CD4-positive, alpha-beta T cell treated with Interleukin-4 for 1 hour (primary cell): ENCODE data around the gene WDR45B.
A peak's percentile ranks its signal among the peaks of the same experiment; 100 is the strongest.

Experiments used
- DNase-seq, 2 donors: peaks; one replicate each; pipeline ENCODE4 v3.0.0-alpha.2; 2020 to 2022

The WDR45B gene

DNA sequence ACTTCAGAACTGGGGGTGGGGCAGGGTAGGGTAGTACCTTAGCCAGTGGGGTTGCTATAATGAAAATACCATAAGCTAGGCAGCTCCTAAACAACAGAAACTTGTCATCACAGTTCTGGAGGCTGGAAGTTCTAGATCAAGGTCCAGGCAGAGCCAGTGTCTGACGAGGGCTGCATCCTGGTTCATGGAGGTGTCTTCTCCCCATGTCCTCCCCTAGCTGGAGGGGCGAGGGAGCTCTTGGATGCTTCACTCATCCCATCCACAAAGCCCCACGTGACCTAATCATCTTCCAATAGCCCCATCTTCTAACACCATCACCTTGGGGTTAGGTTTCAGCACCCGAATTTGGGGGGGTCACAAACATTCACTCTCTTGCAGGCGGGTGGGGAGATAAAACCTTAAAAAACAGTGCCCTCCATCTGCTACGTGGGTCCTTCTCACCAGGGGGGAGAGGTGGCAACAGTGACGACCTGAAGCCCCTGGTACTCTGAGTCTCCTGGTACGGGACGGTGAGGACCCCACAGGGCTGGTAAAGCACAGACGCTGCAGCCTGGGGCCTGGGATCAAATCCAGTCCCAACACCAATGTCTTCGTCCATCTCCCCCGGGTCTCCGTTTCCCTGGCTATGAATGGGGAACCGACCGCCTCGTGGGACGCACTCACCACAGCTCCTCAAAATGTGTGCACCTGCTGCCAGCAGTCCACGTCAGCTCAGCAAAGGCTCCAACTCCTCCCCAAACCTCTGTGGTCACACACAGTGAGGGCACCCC, 27.4 kb upstream of the WDR45B start:
- DNase-seq, result no peak

- DNase-seq, result no peak
These were observed 26.6 kb upstream of the WDR45B start for GRCh38 chr17:82674656-82675475.

- DNase-seq, result no peak
These were observed 22.6 kb upstream of the WDR45B start for GRCh38 chr17:82670661-82671450.

DNA sequence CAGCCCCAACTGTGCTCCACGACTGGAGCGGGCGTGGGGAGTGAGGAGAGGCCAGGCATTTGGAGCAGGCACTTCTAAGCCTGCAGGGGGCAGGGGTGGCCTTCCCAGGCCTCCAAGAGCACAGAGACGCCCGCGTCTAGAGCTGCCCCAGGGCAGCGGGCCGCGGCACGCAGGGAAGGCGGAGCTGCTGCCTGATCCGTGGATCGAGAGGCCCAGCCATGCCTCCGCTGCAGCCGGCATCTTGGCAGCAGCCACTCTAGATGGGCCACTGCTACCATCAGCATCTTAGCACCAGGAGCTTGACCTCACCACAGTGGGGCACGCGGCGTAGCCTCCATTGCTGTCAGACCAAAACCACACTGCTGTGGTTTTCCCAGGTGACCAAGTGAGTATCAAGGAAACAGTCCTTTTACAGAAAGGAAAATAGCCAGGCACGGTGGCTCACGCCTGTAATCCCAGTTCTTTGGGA, 20.4 kb upstream of the WDR45B start:
- peak; percentile 37 to 54 for DNase-seq

- DNase-seq, result no peak
These were observed 19.9 kb upstream of the WDR45B start for GRCh38 chr17:82668024-82668630.

GRCh38 chr17:82667668-82668000, 19.4 kb upstream of the WDR45B start:
- no peak for DNase-seq

- DNase-seq, result no peak
These were observed 18.9 kb upstream of the WDR45B start for GRCh38 chr17:82666931-82667667.

- no peak for DNase-seq
These were observed 17.6 kb upstream of the WDR45B start for GRCh38 chr17:82665891-82666290.

GRCh38 chr17:82665217-82665616, 17.0 kb upstream of the WDR45B start:
- DNase-seq, result no peak

DNA sequence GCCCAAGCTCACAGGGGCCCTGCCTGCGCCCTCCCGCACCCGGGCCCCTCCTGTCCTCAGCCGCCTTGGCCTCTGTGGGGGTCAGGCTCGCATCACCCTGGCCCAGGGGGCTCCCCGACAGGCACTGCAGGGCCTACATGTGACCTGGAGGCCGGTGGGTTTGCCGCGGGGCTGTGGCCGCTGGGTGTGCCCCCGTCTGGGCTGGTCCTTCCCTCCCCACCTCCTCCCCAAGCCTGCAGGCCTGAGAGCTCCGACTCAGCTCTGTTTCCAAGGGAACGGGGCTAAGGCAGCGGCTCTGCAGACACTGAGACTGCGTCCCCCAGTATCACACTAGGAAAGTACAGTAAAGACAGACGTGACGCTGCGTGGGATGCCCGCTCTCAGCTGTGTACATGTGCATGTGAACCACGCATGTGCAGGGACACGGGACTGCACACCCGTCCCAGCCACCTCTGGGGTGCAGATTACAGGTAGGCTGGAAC, 16.5 kb upstream of the WDR45B start:
- no peak for DNase-seq

DNA sequence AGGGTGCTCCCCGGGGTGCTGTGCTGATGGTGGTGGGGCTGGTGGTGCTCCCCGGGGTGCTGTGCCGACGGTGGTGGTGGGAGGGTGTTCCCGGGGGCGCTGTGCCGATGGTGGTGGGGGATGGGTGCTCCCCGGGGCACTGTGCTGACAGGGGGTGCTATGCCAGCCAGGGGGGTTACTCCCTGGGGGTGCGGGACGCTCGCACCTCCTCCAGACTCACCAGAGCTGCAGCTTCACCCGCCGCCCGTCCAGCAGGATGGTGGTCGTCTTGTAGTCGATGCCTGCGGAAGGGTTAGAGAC, 16.0 kb upstream of the WDR45B start:
- DNase-seq, result no peak

DNA sequence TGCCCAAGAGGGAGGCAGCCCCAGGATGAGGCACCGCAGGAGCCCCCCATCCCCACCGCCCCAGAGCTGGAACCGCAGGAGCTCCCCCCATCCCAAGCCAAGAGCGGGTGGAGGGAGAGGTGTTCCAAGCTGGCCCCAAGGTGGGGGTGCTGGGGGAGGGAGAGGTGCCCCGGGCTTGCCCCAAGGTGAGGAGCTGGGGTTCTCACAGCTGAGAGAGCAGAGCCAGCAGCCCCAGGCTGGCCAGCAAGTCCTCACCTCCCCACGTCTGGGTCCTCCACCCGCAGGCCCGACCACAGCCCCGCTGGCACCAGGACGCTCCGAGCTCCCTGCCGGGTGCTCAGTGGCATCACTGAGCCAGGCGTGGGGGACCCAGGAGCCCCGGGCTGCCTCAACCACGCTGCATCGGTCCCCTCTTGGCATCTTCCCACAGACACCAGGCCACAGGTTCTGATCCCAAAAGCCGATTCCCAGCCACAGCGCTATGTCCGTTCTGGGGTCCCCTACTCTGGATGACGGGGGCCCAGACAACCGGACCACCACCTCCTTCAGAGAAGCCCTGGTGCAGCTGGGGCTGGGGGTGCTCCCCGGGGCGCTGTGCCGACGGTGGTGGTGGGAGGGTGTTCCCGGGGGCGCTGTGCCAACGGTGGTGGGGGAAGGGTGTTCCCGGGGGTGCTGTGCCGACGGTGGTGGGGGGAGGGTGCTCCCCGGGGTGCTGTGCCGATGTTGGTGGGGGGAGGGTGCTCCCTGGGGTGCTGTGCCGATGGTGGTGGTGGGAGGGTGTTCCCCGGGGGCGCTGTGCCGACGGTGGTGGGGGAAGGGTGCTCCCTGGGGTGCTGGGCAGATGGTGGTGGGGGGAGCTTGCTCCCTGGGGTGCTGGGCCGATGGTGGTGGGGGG, 15.4 kb upstream of the WDR45B start:
- DNase-seq, result no peak

DNA sequence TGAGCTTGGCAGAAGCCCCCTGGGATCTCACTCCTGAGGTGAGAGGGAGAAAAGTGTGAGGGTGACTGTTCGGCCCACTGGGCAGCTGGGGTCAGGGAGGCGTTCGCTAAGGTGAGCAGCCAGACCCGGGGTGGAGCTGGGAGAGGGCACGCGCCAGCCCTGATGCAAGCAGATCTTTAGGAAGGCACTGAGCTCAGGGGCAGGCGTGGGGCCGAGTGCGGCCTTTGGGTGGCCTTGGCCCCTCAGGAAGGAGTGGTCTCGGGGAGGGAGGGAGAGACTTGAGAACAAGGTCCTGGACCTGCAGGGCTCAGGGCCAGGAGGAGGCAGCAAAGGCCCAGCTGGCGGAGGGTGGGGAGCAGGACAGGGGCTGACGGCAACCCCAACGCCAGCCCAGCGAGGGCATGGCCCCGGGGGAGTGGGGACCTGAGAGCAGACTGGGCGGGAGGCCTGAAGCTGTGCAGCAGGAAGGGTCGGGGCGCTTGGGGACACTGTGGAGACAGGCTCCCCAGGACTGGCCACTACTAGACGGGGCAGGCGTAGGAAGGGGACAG, 14.5 kb upstream of the WDR45B start:
- DNase-seq, result no peak

DNA sequence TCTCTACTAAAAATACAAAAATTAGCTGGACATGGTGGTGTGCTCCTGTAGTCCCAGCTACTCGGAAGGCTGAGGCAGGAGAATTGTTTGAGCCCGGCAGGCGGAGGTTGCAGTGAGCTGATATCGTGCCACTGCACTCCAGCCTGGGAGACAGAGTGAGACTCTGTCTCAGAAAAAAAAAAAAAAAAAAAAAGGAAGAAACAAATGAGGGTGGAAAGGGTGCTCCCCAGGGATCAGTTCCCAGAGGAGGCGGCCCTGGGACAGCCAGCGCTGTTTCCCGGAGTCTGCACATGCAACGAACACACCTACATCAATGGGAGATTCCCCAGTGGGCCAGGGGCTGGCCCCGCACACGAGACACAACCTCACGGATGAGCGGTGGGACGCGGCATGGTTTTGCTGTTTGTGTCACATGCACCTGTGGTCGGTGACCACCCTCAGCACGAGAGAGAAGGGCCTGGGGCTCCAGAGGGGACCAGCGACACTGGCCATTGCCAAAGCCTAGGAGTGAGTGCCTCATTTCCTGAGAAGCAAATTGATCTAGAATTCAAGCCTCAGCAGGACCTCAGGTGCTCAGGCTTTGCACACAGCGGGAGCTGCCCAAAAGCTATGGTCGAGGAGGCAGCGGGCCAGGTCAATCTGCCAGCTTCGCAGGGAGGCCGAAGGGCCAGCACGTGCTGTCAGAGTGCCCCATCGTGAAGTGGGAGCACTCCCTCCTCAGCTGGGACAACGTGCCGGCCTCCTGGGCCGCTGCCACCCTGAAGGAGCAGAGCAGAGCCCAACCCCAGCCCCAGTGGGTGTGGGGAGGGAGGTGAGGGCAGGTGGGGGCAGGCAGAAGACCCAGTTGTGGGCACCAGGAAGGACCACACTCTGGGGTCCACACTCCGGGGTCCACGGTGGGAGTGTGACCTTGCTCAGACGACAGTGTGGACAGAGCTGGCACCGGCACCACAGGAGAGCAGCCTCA, 13.8 kb upstream of the WDR45B start:
- no peak for DNase-seq

DNA sequence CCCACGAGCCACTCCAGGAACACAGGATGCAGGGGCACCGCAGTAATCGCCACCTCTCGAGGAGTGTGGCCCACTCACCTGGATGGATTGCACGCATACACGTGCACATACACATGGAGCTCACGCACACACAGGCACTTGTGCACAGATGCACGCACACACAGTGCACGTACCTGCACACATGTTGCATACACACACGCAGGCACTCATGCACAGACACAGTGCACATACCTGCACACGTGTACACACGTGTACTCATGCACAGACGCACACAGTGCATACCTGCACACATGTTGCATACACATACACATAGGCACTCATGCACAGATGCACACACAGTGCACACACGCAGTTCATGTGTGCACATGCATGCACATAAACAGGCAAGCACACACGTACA, 11.6 kb upstream of the WDR45B start:
- no peak for DNase-seq

DNA sequence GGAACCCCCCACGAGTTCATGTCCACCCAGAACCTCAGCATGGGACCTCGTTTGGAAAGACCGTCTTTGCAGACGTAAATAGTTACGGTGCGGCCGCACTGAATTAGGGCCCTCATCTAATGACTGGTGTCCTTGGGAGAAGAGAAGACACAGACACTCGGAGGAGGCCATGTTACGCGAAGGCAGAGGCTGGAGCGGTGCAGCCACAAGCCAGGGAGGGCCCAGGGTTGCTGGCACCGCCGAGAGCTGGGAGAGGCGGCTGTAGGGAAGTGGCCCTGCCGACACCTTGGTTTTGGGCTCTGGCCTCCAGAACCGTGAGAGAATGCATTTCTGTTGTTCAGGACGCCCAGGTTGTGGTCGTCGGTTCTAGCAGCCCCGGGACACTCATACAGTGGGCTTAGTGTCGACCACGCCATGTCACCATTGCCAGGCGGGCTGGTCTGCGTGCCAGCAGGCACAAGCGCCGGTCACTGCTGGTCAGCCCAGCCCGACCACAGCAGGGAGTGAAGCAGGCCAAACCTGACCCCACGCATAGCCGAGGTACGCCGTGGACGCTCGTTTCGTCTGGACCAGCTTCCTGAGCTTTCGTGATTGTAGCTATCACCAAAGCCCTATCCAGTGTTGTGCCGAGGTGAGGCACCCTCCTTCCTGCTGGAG, 10.7 kb upstream of the WDR45B start:
- DNase-seq, result no peak

- DNase-seq, result no peak
These were observed 10.1 kb upstream of the WDR45B start for GRCh38 chr17:82658331-82658730.

- DNase-seq, result no peak
These were observed 9.7 kb upstream of the WDR45B start for GRCh38 chr17:82657926-82658325.

DNA sequence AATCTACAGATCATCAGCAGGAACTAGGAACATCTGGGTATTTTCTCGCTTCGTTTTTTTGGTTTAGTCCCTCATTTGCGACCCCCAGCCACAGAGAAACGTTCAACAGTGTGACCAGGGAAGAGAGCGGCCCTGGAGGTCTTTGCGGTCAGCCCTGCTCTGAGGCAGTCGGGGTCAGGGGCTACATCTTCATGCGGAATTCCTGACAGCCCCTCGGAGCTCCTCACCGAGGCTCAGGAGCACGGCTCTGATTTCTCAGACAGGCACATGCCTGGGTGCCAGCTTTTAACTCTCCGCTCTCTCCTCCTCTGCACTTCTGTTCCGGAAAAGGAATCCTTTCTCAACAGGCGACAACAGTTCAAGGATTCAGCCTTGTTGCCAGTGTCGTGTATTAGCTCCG, 8.0 kb upstream of the WDR45B start:
- DNase-seq, result no peak
